ENCODE data around the gene LARP7. TPM values are rescaled to one million over a fixed set of nuclear protein-coding genes. Genes with fewer than 3 reads are reported as not detected.
"Not testable (repeated sequence)": the region's sequence is repeated elsewhere in the genome, so short reads cannot be mapped to it uniquely, and the experiment has no call there.

Gene LARP7
- total RNA-seq, 2 experiments from 2014 or later: 43.2 TPM

- intact Hi-C loops (cut with micrococcal nuclease): no loop called here
- H3K27me3 Mint-ChIP-seq: no peaks in the 10 kb centered on the region
- peaks cover 17% of the 10 kb centered on the region for H3K36me3 Mint-ChIP-seq (ENCODE audit: low read depth)
- ATAC-seq (no peak), DNase-seq (no peak)
- TF ChIP-seq CTCF (IDR thresholded peaks at IDR 0.05): no peak
- ChIA-PET CTCF (interaction anchor here (0.8 kb wide), 1 partner anchor 10 kb away, joined by 4 read pairs; no protein-coding TSS in a partner anchor), POLR2A (no interaction called here)
- H3K27ac Mint-ChIP-seq: no peak overlapping the region
- H3K4me3 Mint-ChIP-seq: no peak overlapping the region
- peaks cover 4% of the 10 kb centered on the region for H3K4me1 Mint-ChIP-seq (ENCODE audit: low read depth)
- no peaks in the 10 kb centered on the region for H3K9me3 Mint-ChIP-seq
Observed at GRCh38 chr4:112593438-112594133, 43.4 kb upstream of the LARP7 start.

- ChIA-PET POLR2A (no interaction called here), CTCF (no interaction called here)
- no peak overlapping the region for H3K27ac Mint-ChIP-seq
- no peak overlapping the region for H3K4me3 Mint-ChIP-seq
- no peaks in the 10 kb centered on the region for H3K27me3 Mint-ChIP-seq
- H3K36me3 Mint-ChIP-seq (ENCODE audit: low read depth): peaks cover 17% of the 10 kb centered on the region
- intact Hi-C loops (cut with micrococcal nuclease): no loop called here
- ATAC-seq (no peak), DNase-seq (no peak)
- H3K9me3 Mint-ChIP-seq: no peaks in the 10 kb centered on the region
- TF ChIP-seq CTCF (IDR thresholded peaks at IDR 0.05): no peak
- H3K4me1 Mint-ChIP-seq (ENCODE audit: low read depth): no peaks in the 10 kb centered on the region
Observed at GRCh38 chr4:112594993-112595392, 42.0 kb upstream of the LARP7 start.

GRCh38 chr4:112604589-112604988 is 32.4 kb upstream of the LARP7 start:
- intact Hi-C loops (cut with micrococcal nuclease): loop anchor here (10.0 kb wide), 1 partner anchor 280 kb away; no protein-coding TSS in a partner anchor
- POLR2A ChIA-PET: no interaction called here
- CTCF ChIA-PET: interaction anchor here (0.6 to 1.2 kb wide), 9 partner anchors 9 to 277 kb away, joined by 3 read pairs; no protein-coding TSS in a partner anchor
- no peaks in the 10 kb centered on the region for H3K27me3 Mint-ChIP-seq
- H3K36me3 Mint-ChIP-seq (ENCODE audit: low read depth): peaks cover 12% of the 10 kb centered on the region
- H3K9me3 Mint-ChIP-seq: no peaks in the 10 kb centered on the region
- no peaks in the 10 kb centered on the region for H3K4me1 Mint-ChIP-seq (ENCODE audit: low read depth)
- DNase-seq (peak; percentile 39), ATAC-seq (peak; percentile 47)
- H3K27ac Mint-ChIP-seq: no peak overlapping the region
- H3K4me3 Mint-ChIP-seq: no peak overlapping the region
- TF ChIP-seq CTCF (IDR thresholded peaks at IDR 0.05): peak; percentile 65

- H3K4me1 Mint-ChIP-seq (ENCODE audit: low read depth); POLR2A ChIA-PET; H3K36me3 Mint-ChIP-seq (ENCODE audit: low read depth); H3K27ac Mint-ChIP-seq; DNase-seq; H3K9me3 Mint-ChIP-seq; H3K27me3 Mint-ChIP-seq; H3K4me3 Mint-ChIP-seq; CTCF ChIA-PET; intact Hi-C loops (cut with micrococcal nuclease); ATAC-seq: not testable (repeated sequence)
Observed at GRCh38 chr4:112612814-112613213, 24.1 kb upstream of the LARP7 start.

- DNase-seq (no peak), ATAC-seq (no peak)
- CTCF ChIA-PET: interaction anchor here (1.0 kb wide), 1 partner anchor 12 kb away, joined by 3 read pairs; no protein-coding TSS in a partner anchor
- Mint-ChIP-seq H3K27me3 (no peaks in the 10 kb centered on the region), H3K36me3 (ENCODE audit: low read depth) (peaks cover 23% of the 10 kb centered on the region), H3K9me3 (no peaks in the 10 kb centered on the region), H3K4me3 (no peak overlapping the region), H3K27ac (no peak overlapping the region), H3K4me1 (ENCODE audit: low read depth) (no peaks in the 10 kb centered on the region)
- TF ChIP-seq CTCF (IDR thresholded peaks at IDR 0.05): no peak
- intact Hi-C loops (cut with micrococcal nuclease): no loop called here
- POLR2A ChIA-PET: interaction anchor here (0.7 kb wide), 1 partner anchor 277 kb away, joined by 3 read pairs; no protein-coding TSS in a partner anchor
Observed at GRCh38 chr4:112616984-112617383, 20.0 kb upstream of the LARP7 start.

All from activated CD8-positive, alpha-beta T cell treated with anti-CD3 and anti-CD28 coated beads for 36 hours (primary cell).